ENCODE measurements around the gene POMGNT2. TPM values are rescaled to one million over a fixed set of nuclear protein-coding genes. Genes with fewer than 3 reads are reported as not detected.

POMGNT2 gene
- total RNA-seq, 2 donors from 2014 or later = 16.7 to 19.2 TPM

DNA sequence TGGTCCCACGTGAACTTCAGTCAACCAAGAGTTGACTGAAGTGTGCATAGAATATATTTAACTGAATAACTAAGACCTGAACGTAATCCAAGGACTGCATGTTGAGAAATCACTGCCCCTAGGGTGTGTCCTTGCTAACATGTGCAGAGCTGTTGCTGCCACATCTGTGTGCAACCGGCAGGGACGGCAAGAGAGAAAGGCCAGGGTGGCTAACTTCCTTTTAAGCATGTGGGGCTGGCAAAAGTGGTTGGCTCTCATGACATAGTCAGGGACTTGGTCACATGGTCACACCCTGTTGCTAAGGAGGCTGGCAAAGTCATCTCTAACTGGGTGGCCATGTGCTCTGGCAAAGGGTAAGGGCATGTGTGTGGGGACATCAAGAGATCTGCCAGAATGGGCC is 74.4 kb downstream of the POMGNT2 start:
- intact Hi-C loops (cut with DNase I) = no loop called here
- peak; percentile 56 to 85 for ATAC-seq
- DNase-seq = peak; percentile 55

DNA sequence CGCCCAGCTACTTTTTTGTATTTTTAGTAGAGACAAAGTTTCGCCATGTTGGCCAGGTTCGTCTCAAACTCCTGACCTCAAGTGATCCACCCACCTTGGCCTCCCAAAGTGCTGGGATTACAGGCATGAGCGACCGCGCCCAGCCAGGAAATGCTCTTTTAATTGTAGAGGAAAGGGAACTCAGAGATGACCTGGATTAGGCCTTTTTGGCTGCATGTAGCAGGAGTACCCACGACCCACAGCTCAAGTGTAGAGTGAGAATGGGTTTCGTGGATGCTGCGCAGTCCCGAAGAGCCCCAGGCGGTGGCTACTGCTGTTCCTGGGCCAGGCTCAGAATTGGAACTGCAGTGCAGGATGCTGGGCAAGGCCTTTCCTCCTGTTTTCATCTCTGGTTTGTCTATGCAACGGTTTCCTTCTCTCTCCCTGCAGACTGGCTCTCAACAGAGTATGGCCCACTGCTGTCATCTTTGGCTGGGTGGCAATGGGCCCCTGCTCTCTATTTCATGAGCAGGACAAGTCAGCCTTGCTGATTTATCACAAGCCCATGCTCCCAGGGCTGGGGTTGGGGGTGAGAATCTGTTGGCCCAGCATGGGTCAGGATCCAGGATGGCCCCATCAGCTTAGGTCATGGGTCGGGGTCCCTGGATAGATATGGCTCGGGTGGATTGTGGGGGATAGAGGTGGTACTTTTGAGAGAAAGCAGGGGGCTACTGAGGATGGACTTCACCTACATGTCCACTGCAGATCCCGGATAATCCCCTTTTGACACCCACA is 75.5 kb downstream of the POMGNT2 start:
- ATAC-seq (no peak), DNase-seq (no peak)
- intact Hi-C loops (cut with DNase I) = no loop called here

Other genes starting within 250 kb of the POMGNT2 start
- gene CYP8B1, start 230.2 kb downstream of the POMGNT2 start, total RNA-seq = not detected
- 1 to 10 TPM; 5.2 to 6.3 TPM for gene ZNF662, start 199.9 kb downstream of the POMGNT2 start, total RNA-seq
- gene GASK1A, start 126.8 kb downstream of the POMGNT2 start, total RNA-seq = 1 to 10 TPM; 2.6 to 4.0 TPM
- 10 to 100 TPM; 20.2 to 29.3 TPM for gene SNRK, start 180.5 kb upstream of the POMGNT2 start, total RNA-seq